AG04450 (cell line): ENCODE results near the gene CCNY. TPM values are rescaled to one million over a fixed set of nuclear protein-coding genes. Genes with fewer than 3 reads are reported as not detected.

Source experiments
- CTCF ChIA-PET: fragments of 300-600, 350-600 bp; formaldehyde crosslinking; extraction: SDS; loops from one replicate; lab custom pipeline; 2022; ENCODE audit warnings: antibody characterized with exemption, inconsistent platforms; lab: Charles Lee
- POLR2A ChIA-PET: fragments of 350-600 bp; formaldehyde crosslinking; extraction: SDS; loops from one replicate; lab custom pipeline; 2021; ENCODE audit warnings: antibody characterized with exemption, inconsistent platforms; lab: Yijun Ruan, JAX
- DNase-seq: peaks from one replicate; pipeline ENCODE4 v3.0.0-alpha.2; 2011; ENCODE audit warnings: low read depth, low spot score
- H3K27ac ChIP-seq: one replicate; pipeline ENCODE4 v1.5.1; 2012; ENCODE audit warnings: low read depth, low read length, control low read depth
- H3K27me3 ChIP-seq: one replicate; pipeline ENCODE4 v1.6.0; 2012; ENCODE audit warnings: low read length; ENCODE audit not compliant: control insufficient read depth, insufficient read depth
- H3K4me3 ChIP-seq: 2 replicates; pipeline ENCODE4 v1.5.1; 2011; ENCODE audit warnings: mild to moderate bottlenecking, low read depth, low read length, control low read depth
- H3K9me3 ChIP-seq: 2 replicates; pipeline ENCODE4 v1.5.1; 2012; ENCODE audit warnings: low read length; ENCODE audit not compliant: control insufficient read depth, insufficient read depth
- polyA plus RNA-seq: library from polyadenylated mRNA; depleted of rRNA; stranded (reverse); fragments of >200 nt; gene quantifications from 2 replicates; pipeline ENCODE4 v1.2.3, GENCODE V29; 2011
- TF ChIP-seq, protein P1 (sequence below): IDR thresholded peaks from 2 replicates; pipeline ENCODE4 v1.5.1; 2011; ENCODE audit warnings: low read depth, low read length, control low read depth, inconsistent platforms

CCNY gene
- polyA plus RNA-seq, 1 experiment, result 90.2 TPM

DNA sequence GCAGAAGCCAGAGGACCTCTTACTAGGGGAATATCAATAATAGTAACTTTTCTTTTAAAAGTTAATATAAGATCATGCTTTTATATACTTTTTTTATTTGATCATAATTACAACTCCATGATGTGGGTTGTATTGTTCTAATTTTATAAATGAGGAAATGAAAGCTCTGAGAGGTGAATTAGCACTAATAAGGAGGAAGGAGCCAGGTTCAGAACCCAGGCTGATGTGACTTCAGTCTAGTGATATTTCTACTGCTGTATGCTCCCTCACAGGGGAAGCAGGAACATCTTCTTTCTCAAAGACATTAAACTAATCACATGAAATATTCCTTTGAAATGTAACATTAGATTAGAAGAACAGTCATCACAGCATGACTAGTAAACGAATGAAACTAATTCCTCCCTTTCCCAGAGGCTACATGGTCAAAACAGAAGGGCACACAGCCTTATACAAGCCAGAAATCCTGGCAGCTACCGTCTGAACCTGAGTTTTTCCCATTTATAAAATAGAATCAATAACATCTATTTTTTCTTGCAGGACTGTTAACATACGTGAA is 187.4 kb downstream of the CCNY start:
- ChIA-PET CTCF (interaction anchor here (0.5 kb wide), 1 partner anchor 265 kb away, joined by 4 read pairs; no protein-coding TSS in a partner anchor), POLR2A (no interaction called here)
- Histone ChIP-seq H3K4me3 (no peak overlapping the region), H3K27ac (no peak overlapping the region), H3K27me3 (no peaks in the 10 kb centered on the region), H3K9me3 (no peaks in the 10 kb centered on the region)
- DNase-seq, result no peak
- TF ChIP-seq, protein P1, sequence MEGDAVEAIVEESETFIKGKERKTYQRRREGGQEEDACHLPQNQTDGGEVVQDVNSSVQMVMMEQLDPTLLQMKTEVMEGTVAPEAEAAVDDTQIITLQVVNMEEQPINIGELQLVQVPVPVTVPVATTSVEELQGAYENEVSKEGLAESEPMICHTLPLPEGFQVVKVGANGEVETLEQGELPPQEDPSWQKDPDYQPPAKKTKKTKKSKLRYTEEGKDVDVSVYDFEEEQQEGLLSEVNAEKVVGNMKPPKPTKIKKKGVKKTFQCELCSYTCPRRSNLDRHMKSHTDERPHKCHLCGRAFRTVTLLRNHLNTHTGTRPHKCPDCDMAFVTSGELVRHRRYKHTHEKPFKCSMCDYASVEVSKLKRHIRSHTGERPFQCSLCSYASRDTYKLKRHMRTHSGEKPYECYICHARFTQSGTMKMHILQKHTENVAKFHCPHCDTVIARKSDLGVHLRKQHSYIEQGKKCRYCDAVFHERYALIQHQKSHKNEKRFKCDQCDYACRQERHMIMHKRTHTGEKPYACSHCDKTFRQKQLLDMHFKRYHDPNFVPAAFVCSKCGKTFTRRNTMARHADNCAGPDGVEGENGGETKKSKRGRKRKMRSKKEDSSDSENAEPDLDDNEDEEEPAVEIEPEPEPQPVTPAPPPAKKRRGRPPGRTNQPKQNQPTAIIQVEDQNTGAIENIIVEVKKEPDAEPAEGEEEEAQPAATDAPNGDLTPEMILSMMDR, result no peak

DNA sequence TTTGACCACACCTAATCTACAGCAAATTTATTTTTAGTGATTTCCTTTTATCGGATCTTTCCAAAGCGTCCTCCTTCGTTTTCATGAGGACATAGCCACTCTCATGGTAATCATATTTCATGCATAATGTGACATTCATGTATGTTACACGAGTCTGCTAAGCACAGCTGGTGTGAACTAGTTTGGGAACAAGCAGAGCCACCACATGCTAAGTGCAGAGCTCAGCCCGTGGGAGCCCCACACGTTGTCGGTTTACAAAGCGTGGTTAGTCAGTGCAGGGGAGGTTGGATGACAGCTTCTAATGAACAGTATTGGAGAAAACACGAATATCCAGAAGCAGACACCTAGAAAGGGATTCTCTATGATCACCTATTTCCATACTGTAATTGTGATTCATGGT is 190.4 kb downstream of the CCNY start:
- no peak overlapping the region for H3K27ac ChIP-seq
- H3K9me3 ChIP-seq, result no peaks in the 10 kb centered on the region
- no peak overlapping the region for H3K4me3 ChIP-seq
- TF ChIP-seq, protein P1, result no peak
- H3K27me3 ChIP-seq, result no peaks in the 10 kb centered on the region
- ChIA-PET CTCF (interaction anchor here (0.9 to 1.3 kb wide), 2 partner anchors 36 to 287 kb away, joined by 3 to 5 read pairs; no protein-coding TSS in a partner anchor), POLR2A (no interaction called here)
- DNase-seq, result no peak

DNA sequence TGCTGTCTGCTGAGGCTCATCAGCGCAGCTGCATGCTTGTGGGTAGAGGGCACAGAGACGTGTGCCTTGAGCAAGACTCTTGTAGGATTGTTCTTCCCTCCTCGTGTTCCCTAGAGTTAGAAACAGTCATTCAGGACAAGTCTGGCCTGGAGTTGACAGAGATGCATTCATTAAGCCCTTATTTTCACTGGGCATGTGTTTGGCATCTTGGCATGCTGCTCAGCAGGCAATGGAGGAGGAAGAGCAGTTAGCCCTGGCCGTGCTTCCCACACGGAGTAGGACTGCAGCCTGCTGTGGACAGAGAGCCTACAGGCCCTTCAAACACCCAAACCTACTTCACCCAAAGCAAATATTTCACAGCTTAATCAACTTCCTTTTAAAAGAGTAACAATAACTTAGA is 195.8 kb downstream of the CCNY start:
- Histone ChIP-seq H3K9me3 (peaks cover 16% of the 10 kb centered on the region), H3K4me3 (no peak overlapping the region), H3K27ac (no peak overlapping the region), H3K27me3 (no peaks in the 10 kb centered on the region)
- no peak for DNase-seq
- ChIA-PET POLR2A (no interaction called here), CTCF (no interaction called here)
- TF ChIP-seq, protein P1, result no peak

DNA sequence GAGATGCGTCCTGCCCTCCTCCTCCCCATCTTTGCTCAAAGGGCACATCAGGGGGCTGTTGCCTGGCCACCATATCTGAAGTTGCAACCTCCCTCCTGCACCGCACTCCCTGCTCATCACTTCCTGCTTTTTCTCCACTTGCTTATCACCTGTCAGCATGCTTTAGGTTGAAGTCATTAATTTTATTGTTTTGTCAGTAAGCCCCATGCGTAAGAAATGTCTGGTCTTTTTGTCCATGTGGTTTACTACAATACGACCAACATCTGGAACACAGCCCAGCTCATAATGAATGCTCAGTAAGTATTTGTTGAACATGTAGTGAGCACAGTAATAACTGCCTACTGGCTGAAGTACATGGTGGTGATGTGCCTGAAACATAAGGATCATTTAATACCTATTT is 197.3 kb downstream of the CCNY start:
- Histone ChIP-seq H3K27ac (no peak overlapping the region), H3K4me3 (no peak overlapping the region), H3K9me3 (peaks cover 18% of the 10 kb centered on the region), H3K27me3 (no peaks in the 10 kb centered on the region)
- TF ChIP-seq, protein P1, result no peak
- DNase-seq, result no peak
- POLR2A ChIA-PET, result interaction anchor here (0.6 to 0.7 kb wide), 2 partner anchors 155 to 244 kb away, joined by 4 to 8 read pairs; no protein-coding TSS in a partner anchor
- CTCF ChIA-PET, result interaction anchor here (0.6 to 0.7 kb wide), 2 partner anchors 12 to 293 kb away, joined by 3 to 8 read pairs; no protein-coding TSS in a partner anchor

DNA sequence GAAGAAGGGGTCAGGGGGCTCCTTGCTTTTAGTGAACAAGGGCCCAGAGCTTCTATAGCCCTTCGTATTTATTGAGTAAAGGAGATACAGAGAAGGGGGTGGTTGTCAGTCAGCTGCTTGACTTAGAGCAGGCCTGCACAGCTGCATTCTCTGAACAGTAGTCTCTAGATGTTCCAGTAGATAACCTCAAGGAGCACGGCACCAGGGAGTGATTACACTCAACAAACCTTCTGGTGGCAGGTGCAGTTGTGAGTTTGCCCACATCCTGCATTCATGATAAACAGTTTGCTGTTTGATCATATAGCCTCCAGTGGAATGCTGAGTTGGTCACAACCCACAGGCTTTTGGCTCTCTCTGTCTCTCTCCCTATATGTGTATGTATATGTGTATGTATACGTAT is 198.8 kb downstream of the CCNY start:
- Histone ChIP-seq H3K9me3 (peaks cover 18% of the 10 kb centered on the region), H3K27me3 (no peaks in the 10 kb centered on the region), H3K4me3 (no peak overlapping the region), H3K27ac (no peak overlapping the region)
- CTCF ChIA-PET, result no interaction called here
- POLR2A ChIA-PET, result no interaction called here
- TF ChIP-seq, protein P1, result no peak
- no peak for DNase-seq
